Right lung (tissue), 5 donors: ENCODE data around the gene ACSL1. TPM values are rescaled to one million over a fixed set of nuclear protein-coding genes. Genes with fewer than 3 reads are reported as not detected.

ENCODE experiments used
- DNase-seq, 2 donors: peaks; one replicate each; pipeline ENCODE4 v3.0.0-alpha.2; 2013
- polyA plus RNA-seq, 5 donors: library from polyadenylated mRNA; unstranded; fragments of 120-200 nt; gene quantifications; one replicate each; pipeline versions ENCODE4 v1.2.1 to v1.2.3, GENCODE V29; 2013; ENCODE audit warnings: inconsistent platforms in 1 of 5, low replicate concordance in 1 of 5; ENCODE audit not compliant: insufficient read length in 5 of 5, insufficient read depth in 1 of 5

The ACSL1 gene
- polyA plus RNA-seq, 5 donors: 15.5 to 34.1 (median 21.6) TPM

DNA sequence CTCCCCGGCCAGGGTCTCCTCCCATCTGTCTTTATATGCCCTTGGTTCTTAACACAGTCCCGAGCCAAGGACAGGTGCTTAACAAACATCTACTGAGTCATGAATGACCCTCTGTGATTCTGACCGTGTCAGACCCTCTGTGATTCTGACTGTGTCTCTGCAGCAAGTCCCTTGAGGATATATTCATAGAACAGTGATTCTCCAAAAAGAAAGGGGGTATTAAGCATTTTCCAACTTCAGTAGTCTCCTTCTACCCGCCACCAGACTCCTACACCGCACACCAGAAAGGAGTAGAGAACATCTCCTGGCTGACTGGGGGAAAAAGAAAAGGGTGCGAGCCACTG is 13.6 kb downstream of the ACSL1 start:
- DNase-seq: no peak

DNA sequence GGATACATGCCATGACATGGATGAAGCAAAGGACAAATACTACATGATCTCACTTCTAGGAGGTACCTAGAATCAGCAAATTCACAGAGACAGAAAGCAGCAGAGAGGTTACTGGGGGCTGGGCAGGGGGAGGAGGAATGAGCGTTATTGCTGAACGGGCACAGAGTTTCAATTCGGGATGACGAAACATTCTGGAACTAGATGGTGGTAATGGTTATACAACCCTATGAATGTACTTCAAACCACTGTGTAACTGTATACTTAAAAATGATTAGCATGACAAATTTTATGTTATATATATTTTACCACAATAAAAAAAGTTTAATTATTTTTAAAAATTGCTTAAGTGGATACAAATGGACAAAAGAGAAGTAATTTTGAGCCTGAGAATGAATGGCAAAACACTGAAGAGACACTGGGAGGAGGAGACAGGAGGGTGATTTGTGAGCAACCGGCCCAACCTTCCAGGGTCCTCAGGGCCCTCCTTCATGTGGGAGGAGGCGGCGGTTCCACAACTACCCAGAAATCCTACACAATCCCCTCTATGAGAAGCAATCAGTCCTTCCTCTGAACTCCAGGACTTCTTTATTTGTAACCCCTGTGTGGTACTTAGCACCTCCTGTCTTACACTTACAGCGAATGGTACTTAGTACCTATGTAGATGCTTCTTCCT is 14.1 kb downstream of the ACSL1 start:
- DNase-seq: no peak

DNA sequence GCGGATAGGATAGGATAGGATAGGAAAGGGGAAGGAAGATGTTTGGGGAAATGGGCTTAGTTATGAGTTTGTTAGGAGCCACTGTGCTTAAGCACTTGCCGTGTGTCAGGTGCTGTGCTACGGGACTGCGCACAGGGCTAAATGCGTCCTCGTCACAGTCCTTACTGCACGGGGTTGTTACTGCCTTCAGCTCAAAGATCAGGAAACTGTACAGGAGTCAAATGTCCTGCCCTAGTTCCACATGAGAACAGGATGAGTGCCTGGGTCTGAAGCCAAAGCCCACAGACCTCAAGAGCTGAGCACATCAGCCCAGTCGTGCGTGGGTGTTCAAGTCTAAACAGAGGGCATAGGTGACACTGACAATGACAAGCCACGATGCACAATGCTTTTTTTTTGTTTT is 15.0 kb downstream of the ACSL1 start:
- no peak for DNase-seq

DNA sequence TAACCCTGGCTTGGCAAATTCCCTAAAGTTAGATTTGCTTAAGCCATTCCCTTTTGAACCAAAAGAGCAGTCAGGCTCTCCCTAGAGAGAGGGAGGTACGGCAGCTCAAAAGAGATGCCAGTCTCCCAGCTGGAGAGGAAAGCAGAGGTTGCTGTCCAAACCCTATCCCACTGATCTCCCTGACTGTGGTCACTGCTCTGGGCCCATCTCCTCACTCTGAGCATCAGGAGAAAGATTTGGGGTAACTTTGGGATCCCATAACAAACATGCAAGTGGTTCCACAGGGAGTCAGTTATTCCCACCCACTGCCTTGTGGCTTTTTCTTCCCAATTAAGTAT is 17.1 kb downstream of the ACSL1 start:
- no peak for DNase-seq

DNA sequence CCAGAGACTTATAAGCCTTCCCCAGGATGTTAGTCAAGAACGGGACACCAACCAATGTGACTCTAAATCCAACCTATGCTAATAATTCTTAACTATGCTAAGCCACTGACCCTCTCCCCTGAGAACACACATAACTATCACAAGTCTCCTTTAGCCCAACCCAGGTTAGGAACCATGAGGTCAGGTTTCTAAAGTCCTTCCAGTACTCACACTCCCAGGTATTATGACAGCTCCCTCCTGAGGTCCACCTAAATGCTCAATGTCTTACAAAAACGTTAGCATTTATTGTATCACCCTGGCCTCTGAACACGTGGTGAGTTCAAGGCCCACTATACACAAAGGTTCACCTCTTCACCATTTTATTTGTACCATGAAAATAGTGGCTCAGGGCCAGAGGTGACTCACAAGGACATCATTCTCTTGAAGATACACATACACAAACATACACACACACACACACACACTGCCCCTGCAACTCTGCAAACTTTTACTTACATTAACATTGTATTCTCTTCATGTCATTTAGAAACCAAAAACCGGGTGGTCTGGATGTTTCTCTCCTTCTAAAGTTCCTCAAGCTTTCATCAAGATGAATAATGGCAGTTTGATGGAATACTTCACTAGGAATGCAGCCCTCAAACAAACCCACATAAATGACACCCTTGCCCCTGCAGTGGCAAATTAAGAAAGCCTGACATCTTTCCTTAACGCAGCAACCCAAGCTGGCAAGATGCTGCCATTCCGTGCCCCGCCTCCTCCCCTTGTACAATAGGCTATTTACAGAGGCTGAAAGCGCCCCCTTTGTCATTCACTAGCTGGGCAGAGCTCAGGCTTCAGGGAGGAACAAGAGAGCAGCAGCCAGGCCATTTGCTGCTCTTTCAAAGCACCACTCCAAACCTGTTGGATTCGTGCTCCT is 17.7 kb downstream of the ACSL1 start:
- DNase-seq: no peak

DNA sequence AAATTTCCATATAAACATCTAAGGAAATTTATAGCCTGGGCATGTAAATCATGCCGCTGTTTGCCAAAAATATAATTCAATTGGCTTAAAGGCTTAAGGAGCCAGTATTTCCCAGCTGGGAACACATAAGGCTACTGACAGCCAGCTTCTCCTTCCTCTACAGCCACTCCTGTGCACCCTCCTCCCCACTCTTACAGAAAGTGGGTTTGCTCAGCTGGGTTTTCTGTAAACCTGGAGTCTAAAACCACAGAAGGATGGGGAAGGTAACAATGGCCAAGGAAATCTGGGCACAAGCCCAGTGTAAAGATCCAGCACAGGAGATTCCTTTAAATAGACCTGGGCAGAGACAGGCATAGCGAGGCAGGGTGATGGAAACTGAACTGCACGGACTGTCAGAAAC is 18.5 kb downstream of the ACSL1 start:
- no peak for DNase-seq

DNA sequence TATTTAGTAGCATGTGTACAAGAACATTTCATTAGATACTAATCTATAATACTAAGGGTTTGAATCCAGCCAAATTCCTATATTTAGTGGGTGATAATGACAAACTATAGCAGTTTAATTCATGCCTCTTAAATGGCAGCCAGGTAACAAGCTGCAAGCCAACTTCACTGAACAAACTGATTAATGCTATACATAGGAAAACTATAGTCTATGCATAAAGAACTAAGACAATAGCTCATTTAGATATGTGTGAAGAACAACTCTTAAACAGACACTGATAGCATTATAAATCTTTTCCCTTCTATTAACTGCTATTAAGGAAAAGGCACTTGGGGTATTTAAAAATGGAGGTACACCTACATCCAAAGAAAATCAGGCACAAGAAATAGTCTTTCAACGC is 19.1 kb downstream of the ACSL1 start:
- DNase-seq: no peak

DNA sequence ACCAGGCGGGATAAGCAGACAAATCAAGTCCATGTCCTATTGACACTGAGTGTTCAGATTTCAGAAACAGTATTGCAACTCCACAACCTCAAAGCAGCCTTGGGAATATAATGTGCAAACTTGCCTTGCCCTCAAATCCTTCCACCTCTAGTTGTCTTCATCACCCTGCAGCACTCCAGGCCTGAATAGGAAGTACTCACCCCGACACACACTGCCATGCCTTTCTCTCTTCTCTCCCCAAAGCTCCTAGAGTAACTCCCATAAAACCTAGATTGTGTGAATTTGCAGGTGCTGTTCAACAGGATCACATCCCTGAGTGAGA is 19.6 kb downstream of the ACSL1 start:
- DNase-seq: no peak

DNA sequence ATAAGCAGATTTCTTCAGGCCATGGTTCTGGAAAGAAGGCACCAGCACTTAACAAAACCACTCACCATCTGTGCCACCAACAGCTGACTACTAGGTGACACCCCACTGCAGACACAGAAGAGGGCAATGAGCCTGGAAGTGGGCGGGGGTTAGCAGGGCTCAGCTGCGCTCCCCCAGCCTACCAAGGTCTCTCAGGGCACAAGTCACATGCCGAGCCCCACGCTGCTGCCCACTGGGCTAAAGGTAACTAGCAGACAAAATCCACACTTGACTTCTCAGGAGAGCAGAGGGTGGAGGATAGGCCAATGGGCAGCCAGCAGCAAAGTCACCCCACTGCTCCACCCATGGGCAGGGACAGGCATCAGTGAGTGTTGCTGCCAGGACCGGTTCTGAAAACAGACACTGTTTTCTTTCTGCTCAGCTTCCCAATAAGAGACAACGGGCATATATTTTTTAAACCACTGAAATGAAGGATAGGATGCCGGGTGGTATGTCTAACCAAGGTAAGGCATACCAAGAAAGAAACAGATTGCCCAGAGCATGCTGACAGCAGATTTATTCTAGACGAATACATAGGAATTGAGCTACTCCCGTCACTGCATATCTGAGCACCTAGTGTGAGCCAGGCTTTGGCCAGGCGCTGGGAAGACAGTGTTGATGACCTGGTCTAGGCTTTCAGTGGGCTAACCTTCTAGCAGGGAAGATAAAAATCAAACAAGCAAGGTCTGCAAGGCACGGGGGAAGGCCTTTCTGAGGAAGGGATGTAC is 20.1 kb downstream of the ACSL1 start:
- DNase-seq: no peak

DNA sequence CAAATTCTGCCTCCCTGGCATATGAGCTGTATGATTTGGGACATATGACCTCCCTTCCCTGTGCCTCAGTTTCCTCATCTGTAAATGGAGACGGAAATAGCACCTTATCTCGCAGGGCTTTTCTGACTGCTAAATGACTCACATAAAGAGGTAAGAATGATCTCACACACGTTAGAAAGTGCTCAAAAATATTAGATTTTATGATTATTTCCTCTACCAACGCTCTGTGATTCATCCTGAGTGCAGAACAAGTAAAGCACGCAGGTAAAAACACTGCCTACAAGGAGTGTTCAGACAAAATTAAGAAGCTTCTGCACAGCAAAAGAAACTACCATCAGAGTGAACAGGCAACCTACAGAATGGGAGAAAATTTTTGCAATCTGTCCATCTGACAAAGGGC is 21.1 kb downstream of the ACSL1 start:
- no peak for DNase-seq

DNA sequence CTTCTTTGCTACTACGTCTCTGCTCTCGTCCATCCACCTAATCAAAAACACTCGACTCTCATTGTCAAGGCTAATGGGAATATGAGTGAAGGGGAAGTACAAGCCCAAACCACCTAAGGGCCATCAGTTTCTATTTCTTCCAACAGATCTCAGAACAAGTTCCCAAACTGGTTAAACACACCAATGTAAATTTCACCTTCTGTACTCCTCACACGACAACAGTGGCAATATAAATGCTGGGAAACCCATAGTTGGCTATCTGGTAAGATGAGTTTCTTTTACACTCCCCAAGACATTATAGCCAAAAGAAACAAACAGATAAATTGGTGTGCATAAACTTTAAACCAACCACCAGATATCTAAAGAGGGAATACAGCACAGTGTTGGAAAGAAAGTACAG is 21.9 kb downstream of the ACSL1 start:
- DNase-seq: no peak

DNA sequence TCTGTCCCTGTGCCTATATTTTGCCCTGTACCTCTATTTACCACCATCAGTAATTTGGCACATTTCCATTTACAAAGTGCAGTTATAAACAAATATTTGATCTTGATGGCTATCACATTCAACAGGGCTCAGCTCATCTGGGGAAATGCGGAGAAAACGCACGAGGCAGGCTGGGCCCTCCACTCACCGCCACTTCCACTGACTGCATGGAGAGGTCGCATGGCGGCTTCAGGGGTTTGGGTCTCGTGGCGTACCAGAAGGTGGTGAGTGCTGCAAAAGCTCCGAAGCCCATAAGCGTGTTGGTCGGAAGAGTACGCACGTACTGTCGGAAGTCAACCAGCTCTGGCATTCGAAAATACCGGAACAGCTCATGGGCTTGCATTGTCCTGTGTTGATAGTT is 22.6 kb downstream of the ACSL1 start:
- no peak for DNase-seq

DNA sequence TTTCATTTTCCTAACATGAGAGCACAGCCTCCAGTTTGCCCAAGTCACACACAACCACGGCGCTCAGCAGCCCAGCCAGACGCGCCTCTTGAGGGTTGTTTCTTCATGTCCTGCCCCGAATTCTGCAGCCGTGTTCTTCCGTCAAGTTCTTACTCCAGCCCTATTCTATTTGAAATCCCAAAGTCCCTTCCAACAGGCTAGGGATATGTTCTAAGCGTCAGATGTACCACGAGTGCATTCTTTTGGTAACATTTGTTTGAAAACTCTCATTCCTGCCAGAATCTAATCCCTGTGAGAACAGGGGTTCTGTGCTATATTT is 23.1 kb downstream of the ACSL1 start:
- DNase-seq: no peak

DNA sequence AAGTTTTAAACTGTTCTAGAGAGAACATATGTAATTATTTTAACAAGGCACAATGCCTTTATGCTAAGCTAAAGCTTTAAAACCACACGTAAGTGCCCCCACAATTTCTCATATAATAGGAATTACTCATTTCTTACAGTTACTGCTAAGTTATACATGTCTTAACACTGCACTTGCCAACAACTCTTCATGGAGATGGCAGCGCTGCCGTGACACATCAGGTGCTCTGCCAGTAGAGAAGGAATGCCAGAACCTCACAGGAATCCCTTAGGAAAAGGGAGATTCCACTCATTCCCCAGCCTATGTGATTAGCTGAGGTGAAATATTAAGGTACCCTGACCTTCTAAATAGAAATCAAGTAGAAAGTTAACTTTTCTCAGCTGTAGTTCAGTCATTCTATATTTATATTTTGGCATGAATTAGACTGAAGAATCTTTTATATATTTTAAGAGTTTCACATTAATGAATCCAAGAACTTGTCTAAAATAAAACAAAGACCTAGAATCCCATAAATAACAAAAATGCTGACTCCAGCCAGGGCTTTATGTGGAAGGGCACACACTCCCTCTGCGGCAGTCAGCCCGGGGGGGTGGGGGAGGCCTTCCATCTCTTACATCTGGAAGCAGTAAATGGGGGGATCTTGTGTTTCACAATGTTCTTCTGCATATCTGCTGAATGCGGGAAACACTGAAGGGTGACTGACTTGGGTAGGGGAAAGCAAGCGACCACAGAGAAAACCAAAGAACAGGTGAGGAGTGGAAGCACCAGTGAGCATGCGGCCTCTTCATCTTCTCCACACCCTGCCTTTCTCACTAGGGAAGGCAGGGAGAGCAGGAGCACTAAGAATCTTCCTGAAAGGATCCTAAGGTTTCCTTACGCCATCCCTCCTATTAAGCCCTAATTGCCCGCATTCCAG is 23.7 kb downstream of the ACSL1 start:
- DNase-seq: no peak

DNA sequence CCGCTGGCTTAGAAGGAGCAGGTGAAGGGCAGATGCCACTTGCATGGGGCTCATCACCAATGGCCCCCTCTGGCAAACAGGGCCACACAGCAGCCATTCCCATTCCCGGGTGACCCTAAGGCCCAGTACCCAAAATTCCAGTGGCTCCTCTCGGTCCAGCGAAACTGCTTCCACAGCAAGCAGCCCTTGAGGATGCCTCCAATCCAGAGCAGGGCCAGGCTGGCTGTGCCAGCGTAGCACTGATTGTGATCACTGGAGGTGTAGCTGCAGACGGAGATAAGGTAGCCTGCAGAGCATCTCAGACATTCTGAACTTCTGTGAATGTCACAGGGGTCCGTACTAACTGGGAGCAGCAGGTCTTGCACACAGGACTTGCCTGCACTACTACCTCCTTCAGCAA is 27.3 kb downstream of the ACSL1 start:
- no peak for DNase-seq

DNA sequence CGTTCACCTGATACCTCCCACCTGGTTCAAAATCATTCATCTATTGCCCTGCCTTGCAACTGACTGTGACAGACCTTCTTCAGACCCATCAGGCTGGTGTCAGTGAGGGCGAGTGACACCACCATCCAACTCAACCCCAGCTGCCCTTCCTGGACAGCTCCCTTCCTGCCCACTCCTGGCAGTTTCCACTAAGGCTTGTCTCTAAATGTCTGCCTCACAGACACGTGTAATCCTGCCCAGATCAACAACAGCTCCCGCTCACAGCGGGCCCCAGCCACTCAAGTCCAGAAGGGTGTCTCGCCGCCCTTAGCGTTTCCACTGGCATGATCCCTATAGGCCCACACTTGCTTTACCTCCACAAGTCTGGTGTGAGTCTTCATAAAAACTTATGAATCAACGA is 28.9 kb downstream of the ACSL1 start:
- no peak for DNase-seq

DNA sequence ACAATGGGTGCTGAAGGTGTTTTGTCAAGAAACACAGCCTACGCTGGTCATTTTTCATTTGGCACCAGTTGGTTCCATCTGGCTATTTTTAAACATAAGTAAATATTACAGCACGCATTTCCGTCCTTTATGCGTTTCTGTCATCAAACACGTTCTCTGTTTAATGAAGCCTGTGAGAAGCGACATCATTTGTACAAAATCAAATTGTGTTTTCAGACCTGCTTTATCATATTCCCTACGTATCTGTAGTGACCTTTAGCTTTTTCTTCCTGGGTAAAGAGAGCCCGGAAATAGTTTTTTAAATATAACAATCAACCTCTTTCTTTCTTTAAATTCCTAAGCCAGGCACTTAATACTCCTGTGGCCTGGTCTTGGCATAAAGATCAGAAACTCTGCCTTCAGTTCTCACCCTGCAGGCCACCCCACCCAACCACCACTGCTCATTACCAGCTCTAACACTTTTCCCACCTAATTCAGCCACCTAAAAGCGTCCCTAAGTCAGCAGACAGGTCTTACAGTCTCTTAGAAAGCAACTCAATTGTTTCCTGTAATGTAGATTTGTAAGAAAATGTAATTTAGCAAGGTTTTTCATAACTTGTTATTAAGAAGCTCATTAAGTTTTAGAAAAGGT is 30.4 kb downstream of the ACSL1 start:
- no peak for DNase-seq

DNA sequence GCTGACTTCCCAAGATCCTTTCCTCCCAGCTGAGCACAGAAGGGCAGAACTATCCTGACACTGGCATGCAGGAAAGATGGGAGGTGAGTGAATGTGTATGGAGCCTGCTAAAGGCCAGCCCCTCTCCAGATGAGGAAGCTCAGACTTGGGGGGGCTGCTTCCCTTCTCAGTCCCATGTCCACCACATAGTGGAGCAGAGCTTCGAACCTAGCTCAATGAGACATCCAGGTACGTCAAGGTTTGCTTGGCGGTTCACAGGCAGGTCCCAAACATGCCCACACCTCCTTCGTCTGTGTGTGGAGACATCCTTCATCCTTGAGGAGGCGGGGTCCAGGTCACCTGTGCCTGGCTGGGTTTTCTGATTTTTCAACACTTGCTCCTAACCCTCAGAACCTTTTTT is 31.3 kb downstream of the ACSL1 start:
- no peak for DNase-seq

DNA sequence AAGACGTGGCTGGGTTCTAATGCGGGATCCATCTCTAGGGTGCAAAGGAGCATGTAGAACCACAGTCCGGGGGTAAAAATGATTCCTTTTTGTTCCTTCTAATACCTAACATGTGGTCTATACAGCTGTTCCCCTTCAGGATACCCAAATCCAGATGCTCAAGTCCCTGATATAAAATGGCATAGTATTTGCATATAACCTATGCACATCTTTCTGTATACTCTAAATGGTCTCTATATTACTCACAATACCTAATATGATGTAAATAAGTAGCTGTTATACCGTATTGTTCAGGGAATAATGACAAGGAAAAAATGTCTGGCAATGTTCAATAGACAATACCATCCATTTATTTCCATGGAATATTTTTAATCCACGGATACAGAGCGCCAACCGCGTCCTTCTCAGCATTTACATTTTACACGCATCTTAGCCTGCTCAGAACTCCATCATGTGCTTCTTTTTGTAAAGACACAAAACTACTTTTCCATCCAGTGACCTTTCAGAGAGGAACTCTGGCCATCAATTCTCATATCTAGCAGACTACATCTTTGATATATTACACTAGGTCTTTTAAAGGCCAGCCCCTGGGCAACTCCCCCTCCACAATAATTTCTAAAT is 31.9 kb downstream of the ACSL1 start:
- no peak for DNase-seq

DNA sequence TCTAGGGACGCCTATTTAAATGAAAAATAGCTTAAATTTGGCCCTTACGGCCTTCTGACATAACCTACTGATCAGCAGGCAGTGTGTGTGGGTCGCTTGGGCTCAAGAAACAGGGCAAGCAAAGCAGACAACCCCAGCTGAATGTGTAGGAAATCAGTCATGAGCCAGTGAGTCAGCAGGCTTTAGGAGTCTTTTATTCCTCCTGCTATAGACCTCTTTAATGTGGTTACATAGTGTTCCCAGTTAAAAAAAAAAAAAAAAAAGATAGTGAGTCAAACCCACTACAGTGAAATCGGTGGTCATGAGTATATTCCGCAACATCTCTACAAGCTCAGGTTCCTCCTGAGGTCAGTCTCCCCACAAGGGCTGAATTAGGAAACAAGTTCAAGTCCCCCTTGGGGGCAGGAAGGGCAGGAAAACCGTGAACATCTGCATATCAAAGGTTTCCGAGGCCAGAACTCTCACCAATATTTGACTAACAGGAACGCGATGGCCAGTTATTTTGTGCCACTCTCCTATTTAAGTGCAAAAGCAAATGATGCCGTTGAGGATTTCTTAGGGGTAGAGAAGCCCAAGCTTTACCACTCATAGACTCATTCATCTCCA is 32.7 kb downstream of the ACSL1 start:
- DNase-seq: no peak

DNA sequence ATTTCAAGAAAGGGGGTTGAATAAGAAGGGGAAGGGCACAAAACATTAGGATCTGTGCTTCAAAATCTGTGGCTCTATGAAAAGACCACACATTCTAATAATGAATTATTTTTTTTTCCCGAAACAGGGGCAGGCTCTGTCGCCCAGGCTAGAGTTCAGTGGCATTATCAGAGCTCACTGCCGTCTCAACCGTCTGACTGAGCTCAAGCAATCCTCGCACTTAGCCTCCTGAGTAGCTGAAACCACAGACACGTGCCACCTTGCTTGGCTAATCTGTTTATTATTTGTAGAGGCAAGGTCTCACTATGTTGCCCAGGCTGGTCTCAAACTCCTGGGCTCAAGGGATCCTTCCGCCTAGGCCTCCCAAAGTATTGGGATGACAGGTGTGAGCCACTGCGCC is 33.4 kb downstream of the ACSL1 start:
- no peak for DNase-seq
